ENCODE data around the gene KCNAB1.
"Not testable (repeated sequence)": the region's sequence is repeated elsewhere in the genome, so short reads cannot be mapped to it uniquely, and the experiment has no call there.

DNA sequence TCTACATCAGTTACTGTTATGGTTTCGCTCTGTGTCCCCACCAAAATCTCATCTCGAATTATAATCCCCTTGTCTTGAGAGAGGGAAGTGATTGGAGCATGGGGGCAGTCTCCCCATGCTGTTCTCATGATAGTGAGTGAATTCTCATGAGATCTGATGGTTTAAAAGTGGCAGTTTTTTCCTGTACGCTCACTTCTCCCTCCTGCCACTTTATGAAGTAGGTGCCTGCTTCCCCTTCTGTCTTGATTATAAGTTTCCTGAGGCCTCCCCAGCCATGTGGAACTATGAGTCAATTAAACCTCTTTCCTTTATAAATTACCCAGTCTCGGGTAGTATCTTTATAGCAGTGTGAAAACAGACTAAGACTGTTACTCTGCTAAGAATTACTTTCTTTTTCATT is 449.5 kb downstream of the KCNAB1 start:
- TF ChIP-seq, protein P1, sequence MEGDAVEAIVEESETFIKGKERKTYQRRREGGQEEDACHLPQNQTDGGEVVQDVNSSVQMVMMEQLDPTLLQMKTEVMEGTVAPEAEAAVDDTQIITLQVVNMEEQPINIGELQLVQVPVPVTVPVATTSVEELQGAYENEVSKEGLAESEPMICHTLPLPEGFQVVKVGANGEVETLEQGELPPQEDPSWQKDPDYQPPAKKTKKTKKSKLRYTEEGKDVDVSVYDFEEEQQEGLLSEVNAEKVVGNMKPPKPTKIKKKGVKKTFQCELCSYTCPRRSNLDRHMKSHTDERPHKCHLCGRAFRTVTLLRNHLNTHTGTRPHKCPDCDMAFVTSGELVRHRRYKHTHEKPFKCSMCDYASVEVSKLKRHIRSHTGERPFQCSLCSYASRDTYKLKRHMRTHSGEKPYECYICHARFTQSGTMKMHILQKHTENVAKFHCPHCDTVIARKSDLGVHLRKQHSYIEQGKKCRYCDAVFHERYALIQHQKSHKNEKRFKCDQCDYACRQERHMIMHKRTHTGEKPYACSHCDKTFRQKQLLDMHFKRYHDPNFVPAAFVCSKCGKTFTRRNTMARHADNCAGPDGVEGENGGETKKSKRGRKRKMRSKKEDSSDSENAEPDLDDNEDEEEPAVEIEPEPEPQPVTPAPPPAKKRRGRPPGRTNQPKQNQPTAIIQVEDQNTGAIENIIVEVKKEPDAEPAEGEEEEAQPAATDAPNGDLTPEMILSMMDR (IDR thresholded peaks at IDR 0.05; ENCODE audit: low read depth, low read length, missing input control), result not testable (repeated sequence)
- TF ChIP-seq, protein P2, sequence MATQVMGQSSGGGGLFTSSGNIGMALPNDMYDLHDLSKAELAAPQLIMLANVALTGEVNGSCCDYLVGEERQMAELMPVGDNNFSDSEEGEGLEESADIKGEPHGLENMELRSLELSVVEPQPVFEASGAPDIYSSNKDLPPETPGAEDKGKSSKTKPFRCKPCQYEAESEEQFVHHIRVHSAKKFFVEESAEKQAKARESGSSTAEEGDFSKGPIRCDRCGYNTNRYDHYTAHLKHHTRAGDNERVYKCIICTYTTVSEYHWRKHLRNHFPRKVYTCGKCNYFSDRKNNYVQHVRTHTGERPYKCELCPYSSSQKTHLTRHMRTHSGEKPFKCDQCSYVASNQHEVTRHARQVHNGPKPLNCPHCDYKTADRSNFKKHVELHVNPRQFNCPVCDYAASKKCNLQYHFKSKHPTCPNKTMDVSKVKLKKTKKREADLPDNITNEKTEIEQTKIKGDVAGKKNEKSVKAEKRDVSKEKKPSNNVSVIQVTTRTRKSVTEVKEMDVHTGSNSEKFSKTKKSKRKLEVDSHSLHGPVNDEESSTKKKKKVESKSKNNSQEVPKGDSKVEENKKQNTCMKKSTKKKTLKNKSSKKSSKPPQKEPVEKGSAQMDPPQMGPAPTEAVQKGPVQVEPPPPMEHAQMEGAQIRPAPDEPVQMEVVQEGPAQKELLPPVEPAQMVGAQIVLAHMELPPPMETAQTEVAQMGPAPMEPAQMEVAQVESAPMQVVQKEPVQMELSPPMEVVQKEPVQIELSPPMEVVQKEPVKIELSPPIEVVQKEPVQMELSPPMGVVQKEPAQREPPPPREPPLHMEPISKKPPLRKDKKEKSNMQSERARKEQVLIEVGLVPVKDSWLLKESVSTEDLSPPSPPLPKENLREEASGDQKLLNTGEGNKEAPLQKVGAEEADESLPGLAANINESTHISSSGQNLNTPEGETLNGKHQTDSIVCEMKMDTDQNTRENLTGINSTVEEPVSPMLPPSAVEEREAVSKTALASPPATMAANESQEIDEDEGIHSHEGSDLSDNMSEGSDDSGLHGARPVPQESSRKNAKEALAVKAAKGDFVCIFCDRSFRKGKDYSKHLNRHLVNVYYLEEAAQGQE (IDR thresholded peaks at IDR 0.05), result not testable (repeated sequence)
- not testable (repeated sequence) for TF ChIP-seq GABPA (IDR thresholded peaks at IDR 0.05 in 1 of 2, conservative IDR thresholded peaks at IDR 0.05 in 1 of 2); HNF4A (conservative IDR thresholded peaks at IDR 0.05); EGR1 (IDR thresholded peaks at IDR 0.05; ENCODE audit: low read depth in 2 of 2); TAF1 (conservative IDR thresholded peaks at IDR 0.05); SP1 (IDR thresholded peaks at IDR 0.05)
- TF ChIP-seq, protein P3, sequence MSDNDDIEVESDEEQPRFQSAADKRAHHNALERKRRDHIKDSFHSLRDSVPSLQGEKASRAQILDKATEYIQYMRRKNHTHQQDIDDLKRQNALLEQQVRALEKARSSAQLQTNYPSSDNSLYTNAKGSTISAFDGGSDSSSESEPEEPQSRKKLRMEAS (IDR thresholded peaks at IDR 0.05), result not testable (repeated sequence)

Data from liver (tissue), 3 donors.